ENCODE measurements around the gene DR1. TPM values are rescaled to one million over a fixed set of nuclear protein-coding genes. Genes with fewer than 3 reads are reported as not detected.
A peak's percentile ranks its signal among the peaks of the same experiment; 100 is the strongest.

DR1 gene
- total and polyA plus RNA-seq, 2 of the 4 experiments (the other 2 are of a cell fraction), result 27.1 to 39.4 TPM

DNA sequence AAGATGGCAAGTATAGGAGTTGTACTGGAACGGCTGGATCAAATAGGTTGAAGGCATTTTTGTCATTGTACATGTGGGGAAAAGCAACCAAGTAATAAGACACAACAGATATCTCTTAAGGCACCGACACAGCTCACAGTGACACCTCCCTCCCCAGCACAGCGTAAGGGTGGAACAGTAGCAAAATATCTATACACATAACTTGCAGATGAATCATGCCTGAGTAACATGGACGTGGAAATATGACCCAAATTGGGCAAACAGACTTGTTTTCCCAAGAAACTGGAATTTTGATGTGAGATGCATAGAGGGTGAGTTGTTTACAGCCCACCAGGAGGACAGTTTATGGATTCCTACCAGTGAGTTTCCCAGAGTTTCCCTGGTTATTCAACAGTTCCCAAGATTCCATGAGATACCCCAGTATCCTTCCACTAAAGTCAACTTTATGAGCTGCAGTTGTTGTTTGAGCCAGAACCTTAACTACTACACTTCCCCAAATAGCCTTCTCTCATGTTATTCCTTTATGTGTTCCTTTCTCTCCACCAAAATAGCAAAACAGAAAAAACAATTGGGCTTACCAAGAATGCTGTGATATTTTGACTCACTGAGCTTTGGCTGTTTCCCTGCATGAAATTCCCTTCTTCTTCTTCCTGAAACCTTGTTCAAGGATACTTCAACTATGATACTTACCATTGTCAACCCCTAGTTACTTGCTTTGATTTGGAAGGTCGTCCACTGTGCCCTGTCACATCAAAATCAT, 7.1 kb upstream of the DR1 start (continued):
- no peak for TF ChIP-seq MXI1 (IDR thresholded peaks at IDR 0.05; ENCODE audit: borderline replicate concordance, low read depth, low read length)
- TF ChIP-seq MAFK (IDR thresholded peaks at IDR 0.05; ENCODE audit: low read depth, low read length), result no peak

GRCh38 chr1:93339171-93339697, 6.5 kb upstream of the DR1 start:
- ATAC-seq (ENCODE audit: low read depth), result no peak
- Histone ChIP-seq H4K5ac (ENCODE audit: low read depth, low read length) (peak overlapping the region; percentile 97), H2AFZ (replicated peaks; ENCODE audit: low read length, poor library complexity) (peak overlapping the region; percentile 25), H2BK20ac (ENCODE audit: low read depth, low read length) (peak overlapping the region; percentile 98), H2AK5ac (ENCODE audit: low read depth, low read length) (peak overlapping the region; percentile 94), H2BK15ac (ENCODE audit: low read depth, low read length) (peak overlapping the region; percentile 95), H3K4me2 (ENCODE audit: low read depth, low read length) (peak overlapping the region; percentile 51; the same call in 1 of the 2 replicates), H3K18ac (ENCODE audit: low read depth, low read length) (peak overlapping the region; percentile 94), H3K27ac (ENCODE audit: insufficient read depth, low read length) (peak overlapping the region; percentile 60), H3K27me3 (ENCODE audit: control insufficient read depth, insufficient read depth, low read length) (no peaks in the 10 kb centered on the region), H3K36me3 (ENCODE audit: control insufficient read depth, insufficient read depth, low read length) (no peaks in the 10 kb centered on the region), H3K9me3 (ENCODE audit: control insufficient read depth, insufficient read depth, low read length) (no peaks in the 10 kb centered on the region), H2BK120ac (ENCODE audit: low read depth, low read length) (peak overlapping the region; percentile 97), H3K9ac (ENCODE audit: low read depth, low read length) (no peak overlapping the region), H3K14ac (replicated peaks; ENCODE audit: low read depth, low read length) (peak overlapping the region; percentile 97), H4K91ac (ENCODE audit: insufficient read depth, low read depth, low read length) (peak overlapping the region; percentile 92), H3K4ac (ENCODE audit: low read depth, low read length) (peak overlapping the region; percentile 97), H3K4me1 (ENCODE audit: control insufficient read depth, insufficient read depth, low read length) (peaks cover 13% of the 10 kb centered on the region), H3K4me3 (ENCODE audit: insufficient read depth, low read depth, low read length) (no peak overlapping the region), H4K20me1 (ENCODE audit: insufficient read depth, low read length) (no peaks in the 10 kb centered on the region), H3K23ac (ENCODE audit: low read depth, low read length) (peak overlapping the region; percentile 95), H3K56ac (ENCODE audit: extremely low read depth, insufficient read depth, low read length) (peak overlapping the region; percentile 60; the same call in 1 of the 2 replicates), H2AK9ac (replicated peaks; ENCODE audit: low read depth, low read length, poor library complexity) (peak overlapping the region; percentile 85), H3K79me1 (ENCODE audit: low read depth in 1 of 2, low read length in 2 of 2) (peaks cover 11 to 29% of the 10 kb centered on the region in 2 experiments; a peak in 3 of 4 replicates), H4K8ac (ENCODE audit: low read depth in 2 of 2, low read length in 2 of 2) (peak overlapping the region; percentile 26 to 89), H2BK5ac (ENCODE audit: low read depth, low read length, poor library complexity, severe bottlenecking) (peak overlapping the region; percentile 94), H3K9me1 (ENCODE audit: insufficient read depth, low read length) (peaks cover 8% of the 10 kb centered on the region)
- ChIA-PET POLR2A (ENCODE audit: unreplicated experiment) (interaction anchor here (0.6 kb wide), 1 partner anchor 116 kb away, joined by 3 read pairs; no protein-coding TSS in a partner anchor), CTCF (interaction anchor here (0.9 kb wide), 1 partner anchor 35 kb away, joined by 3 read pairs; no protein-coding TSS in a partner anchor)
- no TSS peak for BruUV-seq (replicated peaks)
- no CpG with 5 or more reads among the region's 3 CpGs for WGBS, 2 experiments (ENCODE audit: extremely low coverage in 2 of 2, insufficient read length in 1 of 2)
- TF ChIP-seq FOS (IDR thresholded peaks at IDR 0.05; ENCODE audit: low read depth, low read length) (no peak), POLR2A (IDR thresholded peaks at IDR 0.05; ENCODE audit: low read depth, low read length) (no peak), RAD21 (IDR thresholded peaks at IDR 0.05; ENCODE audit: low read length) (no peak), RCOR1 (IDR thresholded peaks at IDR 0.05; ENCODE audit: insufficient replicate concordance, low read length) (no peak), RFX5 (IDR thresholded peaks at IDR 0.05; ENCODE audit: low read depth, low read length) (no peak), BHLHE40 (IDR thresholded peaks at IDR 0.05; ENCODE audit: low read depth, low read length) (no peak), ELK1 (IDR thresholded peaks at IDR 0.05; ENCODE audit: borderline replicate concordance, low read depth, low read length) (no peak), CEBPB (IDR thresholded peaks at IDR 0.05; ENCODE audit: low read depth, low read length) (no peak), MXI1 (IDR thresholded peaks at IDR 0.05; ENCODE audit: borderline replicate concordance, low read depth, low read length) (no peak)
- TF ChIP-seq, protein P1, sequence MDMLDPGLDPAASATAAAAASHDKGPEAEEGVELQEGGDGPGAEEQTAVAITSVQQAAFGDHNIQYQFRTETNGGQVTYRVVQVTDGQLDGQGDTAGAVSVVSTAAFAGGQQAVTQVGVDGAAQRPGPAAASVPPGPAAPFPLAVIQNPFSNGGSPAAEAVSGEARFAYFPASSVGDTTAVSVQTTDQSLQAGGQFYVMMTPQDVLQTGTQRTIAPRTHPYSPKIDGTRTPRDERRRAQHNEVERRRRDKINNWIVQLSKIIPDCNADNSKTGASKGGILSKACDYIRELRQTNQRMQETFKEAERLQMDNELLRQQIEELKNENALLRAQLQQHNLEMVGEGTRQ (IDR thresholded peaks at IDR 0.05; ENCODE audit: low read depth, low read length), result no peak
- dilution Hi-C loops (cut with HindIII; ENCODE audit: low sequenced_read_pairs, unreplicated experiment) (no loop called here), in situ Hi-C loops (cut with MboI; ENCODE audit: low sequenced_read_pairs) (no loop called here), intact Hi-C loops (cut with micrococcal nuclease) (no loop called here)
- DNase-seq, result no peak
